ENCODE results near the gene EN1.

Gene EN1

GRCh38 chr2:118830881-118831280, 16.6 kb downstream of the EN1 start:
- Histone ChIP-seq H3K4me2 (ENCODE audit: low read length) (no peak overlapping the region), H3K79me2 (no peaks in the 10 kb centered on the region), H3K4me1 (peaks cover 3% of the 10 kb centered on the region), H3K27me3 (ENCODE audit: control insufficient read depth, insufficient read depth, low read length) (peaks cover 16% of the 10 kb centered on the region), H3K36me3 (ENCODE audit: control insufficient read depth, insufficient read depth, low read length) (no peaks in the 10 kb centered on the region), H3K4me3 (ENCODE audit: low read depth, low read length) (no peak overlapping the region), H3K9ac (no peak overlapping the region), H2AFZ (no peak overlapping the region), H3K27ac (no peak overlapping the region), H3K9me3 (ENCODE audit: control insufficient read depth, low read length) (no peaks in the 10 kb centered on the region)
- no peak for TF ChIP-seq CTCF (IDR thresholded peaks at IDR 0.05)

- Histone ChIP-seq H3K79me2 (no peaks in the 10 kb centered on the region), H3K4me3 (ENCODE audit: low read depth, low read length) (no peak overlapping the region), H3K4me2 (ENCODE audit: low read length) (no peak overlapping the region), H3K27me3 (ENCODE audit: control insufficient read depth, insufficient read depth, low read length) (peaks cover 15% of the 10 kb centered on the region), H2AFZ (no peak overlapping the region), H3K27ac (no peak overlapping the region), H3K9me3 (ENCODE audit: control insufficient read depth, low read length) (no peaks in the 10 kb centered on the region), H3K36me3 (ENCODE audit: control insufficient read depth, insufficient read depth, low read length) (no peaks in the 10 kb centered on the region), H3K4me1 (peaks cover under 1% of the 10 kb centered on the region), H3K9ac (no peak overlapping the region)
- no peak for TF ChIP-seq CTCF (IDR thresholded peaks at IDR 0.05)
Measured at GRCh38 chr2:118830118-118830517, 17.3 kb downstream of the EN1 start.

- H3K27me3 ChIP-seq (ENCODE audit: control insufficient read depth, insufficient read depth, low read length) = peaks cover 6% of the 10 kb centered on the region
- H3K9ac ChIP-seq = no peak overlapping the region
- H3K4me1 ChIP-seq = no peaks in the 10 kb centered on the region
- H3K4me2 ChIP-seq (ENCODE audit: low read length) = no peak overlapping the region
- no peaks in the 10 kb centered on the region for H3K9me3 ChIP-seq (ENCODE audit: control insufficient read depth, low read length)
- no peak overlapping the region for H3K27ac ChIP-seq
- H3K4me3 ChIP-seq (ENCODE audit: low read depth, low read length) = no peak overlapping the region
- no peak for TF ChIP-seq CTCF (IDR thresholded peaks at IDR 0.05)
- H2AFZ ChIP-seq = no peak overlapping the region
- H3K36me3 ChIP-seq (ENCODE audit: control insufficient read depth, insufficient read depth, low read length) = no peaks in the 10 kb centered on the region
- no peaks in the 10 kb centered on the region for H3K79me2 ChIP-seq
Measured at GRCh38 chr2:118826093-118826492, 21.4 kb downstream of the EN1 start.

GRCh38 chr2:118823633-118824032, 23.8 kb downstream of the EN1 start:
- TF ChIP-seq CTCF (IDR thresholded peaks at IDR 0.05) = no peak
- Histone ChIP-seq H3K27ac (no peak overlapping the region), H3K4me3 (ENCODE audit: low read depth, low read length) (no peak overlapping the region), H2AFZ (no peak overlapping the region), H3K4me1 (no peaks in the 10 kb centered on the region), H3K9me3 (ENCODE audit: control insufficient read depth, low read length) (no peaks in the 10 kb centered on the region), H3K4me2 (ENCODE audit: low read length) (no peak overlapping the region), H3K36me3 (ENCODE audit: control insufficient read depth, insufficient read depth, low read length) (no peaks in the 10 kb centered on the region), H3K79me2 (no peaks in the 10 kb centered on the region), H3K27me3 (ENCODE audit: control insufficient read depth, insufficient read depth, low read length) (peaks cover 2% of the 10 kb centered on the region), H3K9ac (no peak overlapping the region)

GRCh38 chr2:118822572-118822971, 24.9 kb downstream of the EN1 start:
- H3K4me3 ChIP-seq (ENCODE audit: low read depth, low read length) = no peak overlapping the region
- H2AFZ ChIP-seq = no peak overlapping the region
- H3K27ac ChIP-seq = no peak overlapping the region
- TF ChIP-seq CTCF (IDR thresholded peaks at IDR 0.05) = no peak
- H3K27me3 ChIP-seq (ENCODE audit: control insufficient read depth, insufficient read depth, low read length) = peaks cover 2% of the 10 kb centered on the region
- no peaks in the 10 kb centered on the region for H3K9me3 ChIP-seq (ENCODE audit: control insufficient read depth, low read length)
- no peak overlapping the region for H3K9ac ChIP-seq
- H3K79me2 ChIP-seq = no peaks in the 10 kb centered on the region
- no peak overlapping the region for H3K4me2 ChIP-seq (ENCODE audit: low read length)
- H3K36me3 ChIP-seq (ENCODE audit: control insufficient read depth, insufficient read depth, low read length) = no peaks in the 10 kb centered on the region
- H3K4me1 ChIP-seq = no peaks in the 10 kb centered on the region
